HepG2 (cell line): ENCODE data around the gene WWTR1. TPM values are rescaled to one million over a fixed set of nuclear protein-coding genes. Genes with fewer than 3 reads are reported as not detected.
A peak's percentile ranks its signal among the peaks of the same experiment; 100 is the strongest.

Source experiments
- AKAP8 ChIP-seq: sonication (generic); formaldehyde crosslinking; IDR thresholded peaks from 2 replicates; pipeline ENCODE4 v1.5.1; 2020; ENCODE audit warnings: mild to moderate bottlenecking, missing genetic modification reagents
- EED ChIP-seq: sonication (generic); formaldehyde crosslinking; IDR thresholded peaks from 2 replicates; pipeline ENCODE4 v1.5.0; 2020; ENCODE audit warnings: mild to moderate bottlenecking, missing genetic modification reagents
- MAFK ChIP-seq, 2 experiments: IDR thresholded peaks in 1 of 2; conservative IDR thresholded peaks in 1 of 2; 2 replicates each; pipeline ENCODE4 v1.6.1; 2011; ENCODE audit warnings: improper control_type of control experiment in 2 of 2, low read length in 2 of 2
- MATR3 ChIP-seq: sonication (generic); formaldehyde crosslinking; IDR thresholded peaks from 2 replicates; pipeline ENCODE4 v1.4.0; 2020; ENCODE audit warnings: missing genetic modification reagents
- MXI1 ChIP-seq: IDR thresholded peaks from 3 replicates; pipeline ENCODE4 v1.6.1; 2012; ENCODE audit warnings: low read depth, low read length, inconsistent platforms, borderline replicate concordance
- NCOA2 ChIP-seq: sonication (generic); formaldehyde crosslinking; IDR thresholded peaks from 2 replicates; pipeline ENCODE4 v1.8.0; 2022; ENCODE audit warnings: inconsistent platforms
- SRY ChIP-seq: sonication (generic); formaldehyde crosslinking; IDR thresholded peaks from 2 replicates; pipeline ENCODE4 v1.8.0; 2022; ENCODE audit warnings: mild to moderate bottlenecking, missing genetic modification reagents
- ZBTB7B ChIP-seq: sonication (generic); formaldehyde crosslinking; IDR thresholded peaks from 2 replicates; pipeline ENCODE4 v1.4.0; 2020; ENCODE audit warnings: missing genetic modification reagents
- ZNF160 ChIP-seq: sonication (generic); formaldehyde crosslinking; IDR thresholded peaks from 2 replicates; pipeline ENCODE4 v1.8.0; 2022; ENCODE audit warnings: mild to moderate bottlenecking, inconsistent platforms, missing genetic modification reagents
- ZNF460 ChIP-seq: sonication (generic); formaldehyde crosslinking; IDR thresholded peaks from 2 replicates; pipeline ENCODE4 v1.5.1; 2020; ENCODE audit warnings: missing genetic modification reagents, mild to moderate bottlenecking, borderline replicate concordance
- ZNF530 ChIP-seq: sonication (generic); formaldehyde crosslinking; IDR thresholded peaks from 2 replicates; pipeline ENCODE4 v1.5.0; 2020; ENCODE audit warnings: low read depth, mild to moderate bottlenecking, missing genetic modification reagents
- ZNF562 ChIP-seq: sonication (generic); formaldehyde crosslinking; IDR thresholded peaks from 2 replicates; pipeline ENCODE4 v1.8.0; 2022; ENCODE audit warnings: missing genetic modification reagents, borderline replicate concordance
- ZNF570 ChIP-seq: sonication (generic); formaldehyde crosslinking; IDR thresholded peaks from 2 replicates; pipeline ENCODE4 v1.4.0; 2020; ENCODE audit warnings: mild to moderate bottlenecking, missing genetic modification reagents, borderline replicate concordance
- ZNF841 ChIP-seq: sonication (generic); formaldehyde crosslinking; IDR thresholded peaks from 2 replicates; pipeline ENCODE4 v1.8.1; 2023; ENCODE audit warnings: missing genetic modification reagents, borderline replicate concordance
- polyA plus RNA-seq, 8 experiments: library from polyadenylated mRNA; depleted of rRNA in 3 of 8; stranded (reverse) in 7 of 8; unstranded in 1 of 8; fragments of >200 nt; fragmentation: Illumina TruSeq in 4 of 8; extraction: Trizol in 4 of 8; gene quantifications; 2 replicates each; pipeline versions ENCODE4 v1.2.1 to v1.2.3, GENCODE V29; 2011 to 2016; ENCODE audit warnings: low read depth in 4 of 8, missing spikeins in 1 of 8, mixed read lengths in 1 of 8; ENCODE audit not compliant: insufficient read depth in 1 of 8
- total RNA-seq, 5 experiments: library from RNA; depleted of rRNA; stranded (reverse); fragments of >200 nt; fragmentation: Illumina TruSeq; extraction: Trizol; gene quantifications; 2 replicates each; pipeline ENCODE4 v1.2.3, GENCODE V29; 2016; ENCODE audit warnings: low read depth in 1 of 5
- TF ChIP-seq, protein P1 (sequence below): sonication (generic); formaldehyde crosslinking; IDR thresholded peaks from 2 replicates; pipeline ENCODE4 v1.4.0; 2020; ENCODE audit warnings: mild to moderate bottlenecking, missing genetic modification reagents, borderline replicate concordance
- TF ChIP-seq, protein P2 (sequence below): sonication (generic); formaldehyde crosslinking; conservative IDR thresholded peaks from 2 replicates; pipeline ENCODE4 v1.4.0; 2020; ENCODE audit warnings: mild to moderate bottlenecking, missing genetic modification reagents, moderate library complexity
- TF ChIP-seq, protein P3 (sequence below): sonication (generic); formaldehyde crosslinking; IDR thresholded peaks from 2 replicates; pipeline ENCODE4 v1.5.1; 2020; ENCODE audit warnings: mild to moderate bottlenecking, missing genetic modification reagents, borderline replicate concordance

WWTR1 gene
- total and polyA plus RNA-seq, 2 of the 13 experiments (the other 11 are each of a cell fraction or from before 2014, with no cell fraction given): 19.7 to 139 TPM

DNA sequence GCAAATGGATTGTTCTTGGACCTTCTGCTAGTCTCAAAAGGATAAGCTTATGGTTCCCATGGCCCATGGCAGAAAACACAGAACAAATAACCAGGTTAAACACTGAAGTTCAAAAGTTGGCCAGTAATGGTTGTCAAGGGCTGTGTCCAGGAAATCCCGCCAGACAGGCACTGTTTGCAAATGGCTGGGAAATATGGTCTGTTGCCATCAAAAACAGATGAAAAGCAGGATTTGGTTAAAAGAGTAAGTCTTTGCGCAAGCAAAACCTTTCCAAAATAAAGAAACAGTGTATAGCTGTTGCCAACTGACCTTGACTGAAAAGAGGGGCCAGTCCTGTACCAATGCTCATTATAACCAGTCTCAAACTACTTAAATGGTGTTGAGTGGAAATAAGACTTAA is 58.6 kb downstream of the WWTR1 start (continued):
- TF ChIP-seq ZNF530 (CRISPR knock-in tag) (no peak), ZNF562 (CRISPR knock-in tag) (no peak), EED (CRISPR knock-in tag) (no peak), AKAP8 (CRISPR knock-in tag) (no peak), ZBTB7B (CRISPR knock-in tag) (no peak), ZNF841 (CRISPR knock-in tag) (no peak), ZNF460 (CRISPR knock-in tag) (no peak), MXI1 (no peak), SRY (CRISPR knock-in tag) (no peak), NCOA2 (peak; percentile 79), ZNF160 (CRISPR knock-in tag) (no peak), MATR3 (no peak), MAFK (conservative IDR thresholded peaks at IDR 0.05 in 1 of 2, IDR thresholded peaks at IDR 0.05 in 1 of 2; ENCODE audit: low read length in 2 of 2) (no peak), ZNF570 (CRISPR knock-in tag) (no peak)
- TF ChIP-seq, protein P1, sequence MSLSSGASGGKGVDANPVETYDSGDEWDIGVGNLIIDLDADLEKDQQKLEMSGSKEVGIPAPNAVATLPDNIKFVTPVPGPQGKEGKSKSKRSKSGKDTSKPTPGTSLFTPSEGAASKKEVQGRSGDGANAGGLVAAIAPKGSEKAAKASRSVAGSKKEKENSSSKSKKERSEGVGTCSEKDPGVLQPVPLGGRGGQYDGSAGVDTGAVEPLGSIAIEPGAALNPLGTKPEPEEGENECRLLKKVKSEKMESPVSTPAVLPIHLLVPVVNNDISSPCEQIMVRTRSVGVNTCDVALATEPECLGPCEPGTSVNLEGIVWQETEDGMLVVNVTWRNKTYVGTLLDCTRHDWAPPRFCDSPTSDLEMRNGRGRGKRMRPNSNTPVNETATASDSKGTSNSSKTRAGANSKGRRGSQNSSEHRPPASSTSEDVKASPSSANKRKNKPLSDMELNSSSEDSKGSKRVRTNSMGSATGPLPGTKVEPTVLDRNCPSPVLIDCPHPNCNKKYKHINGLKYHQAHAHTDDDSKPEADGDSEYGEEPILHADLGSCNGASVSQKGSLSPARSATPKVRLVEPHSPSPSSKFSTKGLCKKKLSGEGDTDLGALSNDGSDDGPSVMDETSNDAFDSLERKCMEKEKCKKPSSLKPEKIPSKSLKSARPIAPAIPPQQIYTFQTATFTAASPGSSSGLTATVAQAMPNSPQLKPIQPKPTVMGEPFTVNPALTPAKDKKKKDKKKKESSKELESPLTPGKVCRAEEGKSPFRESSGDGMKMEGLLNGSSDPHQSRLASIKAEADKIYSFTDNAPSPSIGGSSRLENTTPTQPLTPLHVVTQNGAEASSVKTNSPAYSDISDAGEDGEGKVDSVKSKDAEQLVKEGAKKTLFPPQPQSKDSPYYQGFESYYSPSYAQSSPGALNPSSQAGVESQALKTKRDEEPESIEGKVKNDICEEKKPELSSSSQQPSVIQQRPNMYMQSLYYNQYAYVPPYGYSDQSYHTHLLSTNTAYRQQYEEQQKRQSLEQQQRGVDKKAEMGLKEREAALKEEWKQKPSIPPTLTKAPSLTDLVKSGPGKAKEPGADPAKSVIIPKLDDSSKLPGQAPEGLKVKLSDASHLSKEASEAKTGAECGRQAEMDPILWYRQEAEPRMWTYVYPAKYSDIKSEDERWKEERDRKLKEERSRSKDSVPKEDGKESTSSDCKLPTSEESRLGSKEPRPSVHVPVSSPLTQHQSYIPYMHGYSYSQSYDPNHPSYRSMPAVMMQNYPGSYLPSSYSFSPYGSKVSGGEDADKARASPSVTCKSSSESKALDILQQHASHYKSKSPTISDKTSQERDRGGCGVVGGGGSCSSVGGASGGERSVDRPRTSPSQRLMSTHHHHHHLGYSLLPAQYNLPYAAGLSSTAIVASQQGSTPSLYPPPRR: peak; percentile 60; the same call in 1 of the 2 replicates
- TF ChIP-seq, protein P2, sequence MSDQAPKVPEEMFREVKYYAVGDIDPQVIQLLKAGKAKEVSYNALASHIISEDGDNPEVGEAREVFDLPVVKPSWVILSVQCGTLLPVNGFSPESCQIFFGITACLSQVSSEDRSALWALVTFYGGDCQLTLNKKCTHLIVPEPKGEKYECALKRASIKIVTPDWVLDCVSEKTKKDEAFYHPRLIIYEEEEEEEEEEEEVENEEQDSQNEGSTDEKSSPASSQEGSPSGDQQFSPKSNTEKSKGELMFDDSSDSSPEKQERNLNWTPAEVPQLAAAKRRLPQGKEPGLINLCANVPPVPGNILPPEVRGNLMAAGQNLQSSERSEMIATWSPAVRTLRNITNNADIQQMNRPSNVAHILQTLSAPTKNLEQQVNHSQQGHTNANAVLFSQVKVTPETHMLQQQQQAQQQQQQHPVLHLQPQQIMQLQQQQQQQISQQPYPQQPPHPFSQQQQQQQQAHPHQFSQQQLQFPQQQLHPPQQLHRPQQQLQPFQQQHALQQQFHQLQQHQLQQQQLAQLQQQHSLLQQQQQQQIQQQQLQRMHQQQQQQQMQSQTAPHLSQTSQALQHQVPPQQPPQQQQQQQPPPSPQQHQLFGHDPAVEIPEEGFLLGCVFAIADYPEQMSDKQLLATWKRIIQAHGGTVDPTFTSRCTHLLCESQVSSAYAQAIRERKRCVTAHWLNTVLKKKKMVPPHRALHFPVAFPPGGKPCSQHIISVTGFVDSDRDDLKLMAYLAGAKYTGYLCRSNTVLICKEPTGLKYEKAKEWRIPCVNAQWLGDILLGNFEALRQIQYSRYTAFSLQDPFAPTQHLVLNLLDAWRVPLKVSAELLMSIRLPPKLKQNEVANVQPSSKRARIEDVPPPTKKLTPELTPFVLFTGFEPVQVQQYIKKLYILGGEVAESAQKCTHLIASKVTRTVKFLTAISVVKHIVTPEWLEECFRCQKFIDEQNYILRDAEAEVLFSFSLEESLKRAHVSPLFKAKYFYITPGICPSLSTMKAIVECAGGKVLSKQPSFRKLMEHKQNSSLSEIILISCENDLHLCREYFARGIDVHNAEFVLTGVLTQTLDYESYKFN: peak; percentile 76
- TF ChIP-seq, protein P3, sequence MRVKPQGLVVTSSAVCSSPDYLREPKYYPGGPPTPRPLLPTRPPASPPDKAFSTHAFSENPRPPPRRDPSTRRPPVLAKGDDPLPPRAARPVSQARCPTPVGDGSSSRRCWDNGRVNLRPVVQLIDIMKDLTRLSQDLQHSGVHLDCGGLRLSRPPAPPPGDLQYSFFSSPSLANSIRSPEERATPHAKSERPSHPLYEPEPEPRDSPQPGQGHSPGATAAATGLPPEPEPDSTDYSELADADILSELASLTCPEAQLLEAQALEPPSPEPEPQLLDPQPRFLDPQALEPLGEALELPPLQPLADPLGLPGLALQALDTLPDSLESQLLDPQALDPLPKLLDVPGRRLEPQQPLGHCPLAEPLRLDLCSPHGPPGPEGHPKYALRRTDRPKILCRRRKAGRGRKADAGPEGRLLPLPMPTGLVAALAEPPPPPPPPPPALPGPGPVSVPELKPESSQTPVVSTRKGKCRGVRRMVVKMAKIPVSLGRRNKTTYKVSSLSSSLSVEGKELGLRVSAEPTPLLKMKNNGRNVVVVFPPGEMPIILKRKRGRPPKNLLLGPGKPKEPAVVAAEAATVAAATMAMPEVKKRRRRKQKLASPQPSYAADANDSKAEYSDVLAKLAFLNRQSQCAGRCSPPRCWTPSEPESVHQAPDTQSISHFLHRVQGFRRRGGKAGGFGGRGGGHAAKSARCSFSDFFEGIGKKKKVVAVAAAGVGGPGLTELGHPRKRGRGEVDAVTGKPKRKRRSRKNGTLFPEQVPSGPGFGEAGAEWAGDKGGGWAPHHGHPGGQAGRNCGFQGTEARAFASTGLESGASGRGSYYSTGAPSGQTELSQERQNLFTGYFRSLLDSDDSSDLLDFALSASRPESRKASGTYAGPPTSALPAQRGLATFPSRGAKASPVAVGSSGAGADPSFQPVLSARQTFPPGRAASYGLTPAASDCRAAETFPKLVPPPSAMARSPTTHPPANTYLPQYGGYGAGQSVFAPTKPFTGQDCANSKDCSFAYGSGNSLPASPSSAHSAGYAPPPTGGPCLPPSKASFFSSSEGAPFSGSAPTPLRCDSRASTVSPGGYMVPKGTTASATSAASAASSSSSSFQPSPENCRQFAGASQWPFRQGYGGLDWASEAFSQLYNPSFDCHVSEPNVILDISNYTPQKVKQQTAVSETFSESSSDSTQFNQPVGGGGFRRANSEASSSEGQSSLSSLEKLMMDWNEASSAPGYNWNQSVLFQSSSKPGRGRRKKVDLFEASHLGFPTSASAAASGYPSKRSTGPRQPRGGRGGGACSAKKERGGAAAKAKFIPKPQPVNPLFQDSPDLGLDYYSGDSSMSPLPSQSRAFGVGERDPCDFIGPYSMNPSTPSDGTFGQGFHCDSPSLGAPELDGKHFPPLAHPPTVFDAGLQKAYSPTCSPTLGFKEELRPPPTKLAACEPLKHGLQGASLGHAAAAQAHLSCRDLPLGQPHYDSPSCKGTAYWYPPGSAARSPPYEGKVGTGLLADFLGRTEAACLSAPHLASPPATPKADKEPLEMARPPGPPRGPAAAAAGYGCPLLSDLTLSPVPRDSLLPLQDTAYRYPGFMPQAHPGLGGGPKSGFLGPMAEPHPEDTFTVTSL (CRISPR knock-in tag): 0 out of 2 replicates have a peak, but pooled peaks have one; percentile 64
